KMS-11 (cell line): ENCODE data around the gene NCOA6.
A peak's percentile ranks its signal among the peaks of the same experiment; 100 is the strongest.

ENCODE experiments used
- H2AFZ ChIP-seq: fragments of 200-600 bp; sonication (generic); 2 replicates; pipeline ENCODE4 v1.6.1; 2016; ENCODE audit warnings: antibody characterized with exemption, mixed run types, low read depth
- H3K27ac ChIP-seq: fragments of 200-600 bp; sonication (generic); 2 replicates; pipeline ENCODE4 v1.6.1; 2016; ENCODE audit warnings: mild to moderate bottlenecking, mixed run types
- H3K27me3 ChIP-seq: fragments of 200-600 bp; sonication (generic); 2 replicates; pipeline ENCODE4 v1.6.1; 2017; ENCODE audit warnings: mild to moderate bottlenecking, low read depth, mixed run types, moderate library complexity; ENCODE audit not compliant: insufficient read depth
- H3K36me3 ChIP-seq: fragments of 200-600 bp; sonication (generic); 2 replicates; pipeline ENCODE4 v1.6.1; 2017; ENCODE audit warnings: mild to moderate bottlenecking, mixed run types; ENCODE audit not compliant: insufficient read depth
- H3K4me1 ChIP-seq: fragments of 200-600 bp; sonication (generic); 2 replicates; pipeline ENCODE4 v1.6.1; 2016; ENCODE audit warnings: mild to moderate bottlenecking, low read depth, mixed run types; ENCODE audit not compliant: poor library complexity, severe bottlenecking
- H3K4me2 ChIP-seq: fragments of 200-600 bp; sonication (generic); 2 replicates; pipeline ENCODE4 v1.7.0; 2016; ENCODE audit warnings: mild to moderate bottlenecking, mixed run types
- H3K4me3 ChIP-seq: fragments of 200-600 bp; sonication (generic); IDR thresholded peaks from 2 replicates; pipeline ENCODE4 v1.6.1; 2017; ENCODE audit warnings: low read depth, low read length, mixed read lengths; ENCODE audit not compliant: insufficient read depth
- H3K79me2 ChIP-seq: fragments of 200-600 bp; sonication (generic); 2 replicates; pipeline ENCODE4 v1.6.1; 2016; ENCODE audit warnings: low read depth, mixed run types; ENCODE audit not compliant: insufficient read depth
- H3K9ac ChIP-seq: fragments of 200-600 bp; sonication (generic); 2 replicates; pipeline ENCODE4 v1.6.1; 2016; ENCODE audit warnings: mild to moderate bottlenecking, mixed run types
- H4K20me1 ChIP-seq: fragments of 200-600 bp; sonication (generic); 2 replicates; pipeline ENCODE4 v1.6.1; 2016; ENCODE audit warnings: mild to moderate bottlenecking, mixed run types; ENCODE audit not compliant: insufficient read depth
- CTCF ChIP-seq: fragments of 200-600 bp; sonication (generic); conservative IDR thresholded peaks from 2 replicates; pipeline ENCODE4 v1.6.1; 2017; ENCODE audit warnings: low read depth, mild to moderate bottlenecking, antibody characterized with exemption, low read length, moderate library complexity, mixed read lengths

Gene NCOA6

GRCh38 chr20:34776177-34776576 is 49.3 kb downstream of the NCOA6 start:
- H3K4me1 ChIP-seq, result peaks cover 18% of the 10 kb centered on the region
- H3K4me3 ChIP-seq, result no peak overlapping the region
- no peak for TF ChIP-seq CTCF
- no peak overlapping the region for H3K4me2 ChIP-seq
- H4K20me1 ChIP-seq, result no peaks in the 10 kb centered on the region
- no peak overlapping the region for H3K9ac ChIP-seq
- H3K27me3 ChIP-seq, result no peaks in the 10 kb centered on the region
- no peaks in the 10 kb centered on the region for H3K36me3 ChIP-seq
- no peak overlapping the region for H2AFZ ChIP-seq
- no peak overlapping the region for H3K27ac ChIP-seq
- no peaks in the 10 kb centered on the region for H3K79me2 ChIP-seq

GRCh38 chr20:34774886-34775285 is 50.6 kb downstream of the NCOA6 start:
- H3K27ac ChIP-seq, result no peak overlapping the region

GRCh38 chr20:34774449-34774848 is 51.0 kb downstream of the NCOA6 start:
- H3K27me3 ChIP-seq, result no peaks in the 10 kb centered on the region
- H3K27ac ChIP-seq, result no peak overlapping the region
- no peaks in the 10 kb centered on the region for H4K20me1 ChIP-seq
- no peak overlapping the region for H2AFZ ChIP-seq
- peaks cover 28% of the 10 kb centered on the region for H3K4me1 ChIP-seq
- H3K9ac ChIP-seq, result no peak overlapping the region
- H3K4me2 ChIP-seq, result no peak overlapping the region
- H3K36me3 ChIP-seq, result no peaks in the 10 kb centered on the region
- no peak for TF ChIP-seq CTCF
- no peaks in the 10 kb centered on the region for H3K79me2 ChIP-seq
- H3K4me3 ChIP-seq, result no peak overlapping the region

More at GRCh38 chr20:34774886-34775285, 50.6 kb downstream of the NCOA6 start:
- Histone ChIP-seq H3K36me3 (no peaks in the 10 kb centered on the region), H4K20me1 (no peaks in the 10 kb centered on the region), H3K79me2 (no peaks in the 10 kb centered on the region), H3K4me2 (no peak overlapping the region), H3K4me1 (peaks cover 23% of the 10 kb centered on the region), H2AFZ (no peak overlapping the region), H3K4me3 (no peak overlapping the region), H3K9ac (no peak overlapping the region), H3K27me3 (no peaks in the 10 kb centered on the region)
- TF ChIP-seq CTCF, result no peak

GRCh38 chr20:34773726-34774125 is 51.7 kb downstream of the NCOA6 start:
- peaks cover 28% of the 10 kb centered on the region for H3K4me1 ChIP-seq
- no peak overlapping the region for H3K9ac ChIP-seq
- H2AFZ ChIP-seq, result no peak overlapping the region
- no peaks in the 10 kb centered on the region for H3K79me2 ChIP-seq
- no peak overlapping the region for H3K27ac ChIP-seq
- H3K4me2 ChIP-seq, result no peak overlapping the region
- no peaks in the 10 kb centered on the region for H3K36me3 ChIP-seq
- no peaks in the 10 kb centered on the region for H4K20me1 ChIP-seq
- no peak for TF ChIP-seq CTCF
- H3K4me3 ChIP-seq, result no peak overlapping the region
- H3K27me3 ChIP-seq, result no peaks in the 10 kb centered on the region

- TF ChIP-seq CTCF, result no peak
- H3K4me2 ChIP-seq, result peak overlapping the region; percentile 20; the same call in 1 of the 2 replicates
- H4K20me1 ChIP-seq, result no peaks in the 10 kb centered on the region
- no peak overlapping the region for H3K4me3 ChIP-seq
- H3K79me2 ChIP-seq, result no peaks in the 10 kb centered on the region
- no peaks in the 10 kb centered on the region for H3K27me3 ChIP-seq
- no peak overlapping the region for H2AFZ ChIP-seq
- peaks cover 4% of the 10 kb centered on the region; the same call in 1 of the 2 replicates for H3K36me3 ChIP-seq
- peaks cover 28% of the 10 kb centered on the region for H3K4me1 ChIP-seq
- H3K9ac ChIP-seq, result no peak overlapping the region
- H3K27ac ChIP-seq, result no peak overlapping the region; the same call in 1 of the 2 replicates
Measured at GRCh38 chr20:34772437-34772836, 53.0 kb downstream of the NCOA6 start.
